ENCODE data around the gene UBE2M.

DNA sequence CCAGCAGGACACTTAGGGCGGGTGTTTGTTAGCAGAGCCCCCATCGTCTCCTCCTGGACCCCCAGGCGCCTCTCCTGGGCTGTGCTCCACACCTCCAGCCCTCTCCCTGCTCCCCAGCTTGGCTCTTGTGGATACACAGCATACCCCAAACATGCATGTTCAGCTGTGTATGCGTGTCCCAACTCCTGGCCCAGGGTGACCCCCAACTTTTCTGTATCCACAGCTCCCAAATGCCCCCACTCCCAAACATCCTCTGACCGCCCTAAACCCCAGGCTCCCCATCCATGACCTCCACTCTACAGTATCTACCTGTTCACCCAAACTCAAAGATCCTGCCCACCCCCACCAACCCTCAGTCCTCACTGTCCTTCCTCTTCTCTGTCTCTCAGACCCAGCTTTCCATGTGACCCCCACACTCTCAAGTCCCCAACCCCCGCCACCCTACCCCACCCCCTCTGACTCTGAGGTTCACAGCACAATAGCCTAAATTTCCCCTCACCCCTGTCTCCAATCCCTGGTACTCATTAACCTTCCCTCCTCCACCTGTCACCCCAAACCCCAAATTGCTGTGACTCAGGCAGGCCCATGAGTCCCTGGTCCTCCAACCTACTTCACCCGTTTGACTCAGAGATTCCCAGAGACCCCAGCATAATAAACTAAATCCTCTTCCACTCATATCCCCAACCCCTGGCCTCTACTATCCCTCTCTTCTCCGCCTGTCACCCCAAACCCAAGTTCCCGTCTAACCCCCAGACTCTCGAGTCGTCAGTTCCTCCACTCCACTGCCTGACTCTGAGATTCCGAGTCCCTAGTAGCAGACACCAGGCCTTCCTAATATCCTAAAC, 968 bp downstream of the UBE2M start:
- TF ChIP-seq, protein P1, sequence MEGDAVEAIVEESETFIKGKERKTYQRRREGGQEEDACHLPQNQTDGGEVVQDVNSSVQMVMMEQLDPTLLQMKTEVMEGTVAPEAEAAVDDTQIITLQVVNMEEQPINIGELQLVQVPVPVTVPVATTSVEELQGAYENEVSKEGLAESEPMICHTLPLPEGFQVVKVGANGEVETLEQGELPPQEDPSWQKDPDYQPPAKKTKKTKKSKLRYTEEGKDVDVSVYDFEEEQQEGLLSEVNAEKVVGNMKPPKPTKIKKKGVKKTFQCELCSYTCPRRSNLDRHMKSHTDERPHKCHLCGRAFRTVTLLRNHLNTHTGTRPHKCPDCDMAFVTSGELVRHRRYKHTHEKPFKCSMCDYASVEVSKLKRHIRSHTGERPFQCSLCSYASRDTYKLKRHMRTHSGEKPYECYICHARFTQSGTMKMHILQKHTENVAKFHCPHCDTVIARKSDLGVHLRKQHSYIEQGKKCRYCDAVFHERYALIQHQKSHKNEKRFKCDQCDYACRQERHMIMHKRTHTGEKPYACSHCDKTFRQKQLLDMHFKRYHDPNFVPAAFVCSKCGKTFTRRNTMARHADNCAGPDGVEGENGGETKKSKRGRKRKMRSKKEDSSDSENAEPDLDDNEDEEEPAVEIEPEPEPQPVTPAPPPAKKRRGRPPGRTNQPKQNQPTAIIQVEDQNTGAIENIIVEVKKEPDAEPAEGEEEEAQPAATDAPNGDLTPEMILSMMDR (IDR thresholded peaks at IDR 0.05), result no peak
- TF ChIP-seq MAFK (IDR thresholded peaks at IDR 0.05; ENCODE audit: partially characterized antibody), result no peak
- TF ChIP-seq SMC3 (IDR thresholded peaks at IDR 0.05), result no peak
- no peak for TF ChIP-seq POLR2A (IDR thresholded peaks at IDR 0.05; ENCODE audit: low read length)
- TF ChIP-seq, protein P2, sequence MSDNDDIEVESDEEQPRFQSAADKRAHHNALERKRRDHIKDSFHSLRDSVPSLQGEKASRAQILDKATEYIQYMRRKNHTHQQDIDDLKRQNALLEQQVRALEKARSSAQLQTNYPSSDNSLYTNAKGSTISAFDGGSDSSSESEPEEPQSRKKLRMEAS (IDR thresholded peaks at IDR 0.05), result no peak
- no peak for TF ChIP-seq CHD2 (IDR thresholded peaks at IDR 0.05; ENCODE audit: low read length, partially characterized antibody)
- no peak for TF ChIP-seq CBX2 (IDR thresholded peaks at IDR 0.05; ENCODE audit: borderline replicate concordance, low read depth)
- TF ChIP-seq CHD4 (IDR thresholded peaks at IDR 0.05; ENCODE audit: borderline replicate concordance), result no peak
- TF ChIP-seq ZSCAN20 (CRISPR knock-in tag; IDR thresholded peaks at IDR 0.05), result no peak
- no peak for TF ChIP-seq EP300 (IDR thresholded peaks at IDR 0.05)
- TF ChIP-seq, protein P3, sequence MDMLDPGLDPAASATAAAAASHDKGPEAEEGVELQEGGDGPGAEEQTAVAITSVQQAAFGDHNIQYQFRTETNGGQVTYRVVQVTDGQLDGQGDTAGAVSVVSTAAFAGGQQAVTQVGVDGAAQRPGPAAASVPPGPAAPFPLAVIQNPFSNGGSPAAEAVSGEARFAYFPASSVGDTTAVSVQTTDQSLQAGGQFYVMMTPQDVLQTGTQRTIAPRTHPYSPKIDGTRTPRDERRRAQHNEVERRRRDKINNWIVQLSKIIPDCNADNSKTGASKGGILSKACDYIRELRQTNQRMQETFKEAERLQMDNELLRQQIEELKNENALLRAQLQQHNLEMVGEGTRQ (IDR thresholded peaks at IDR 0.05), result no peak
- no peak for TF ChIP-seq JUN (IDR thresholded peaks at IDR 0.05)
